Natural killer cell (primary cell): ENCODE results near the gene ADGRB3. TPM values are rescaled to one million over a fixed set of nuclear protein-coding genes. Genes with fewer than 3 reads are reported as not detected.

Source experiments
- ATAC-seq, 3 donors: fragments of 150-1000 bp in 2 of 3; fragments of 200-7000 bp in 1 of 3; cut with Tn5 transposase; 1 replicate in 1 of 3; 2 replicates in 2 of 3; pipeline ENCODE4 v1.10.0; 2021; ENCODE audit warnings: mild to moderate bottlenecking in 2 of 3, moderate library complexity in 2 of 3
- DNase-seq, 2 donors: peaks; one replicate each; pipeline versions ENCODE4 v3.0.0 to v3.0.0-alpha.2; 2013 to 2021; ENCODE audit warnings: mixed read lengths in 1 of 2
- H3K27ac ChIP-seq: one replicate; pipeline ENCODE4 v1.5.1; 2013; ENCODE audit warnings: mild to moderate bottlenecking, low read length
- H3K27me3 ChIP-seq: one replicate; pipeline ENCODE4 v1.6.1; 2013; ENCODE audit warnings: low read length; ENCODE audit not compliant: control insufficient read depth, insufficient read depth
- H3K36me3 ChIP-seq: one replicate; pipeline ENCODE4 v1.6.1; 2013; ENCODE audit warnings: low read length; ENCODE audit not compliant: control insufficient read depth, insufficient read depth
- H3K4me1 ChIP-seq: one replicate; pipeline ENCODE4 v1.6.1; 2013; ENCODE audit warnings: low read length; ENCODE audit not compliant: control insufficient read depth, insufficient read depth
- H3K4me3 ChIP-seq: one replicate; pipeline ENCODE4 v1.5.1; 2013; ENCODE audit warnings: low read length
- H3K9me3 ChIP-seq: one replicate; pipeline ENCODE4 v1.6.1; 2013; ENCODE audit warnings: low read length; ENCODE audit not compliant: control insufficient read depth, insufficient read depth
- H3K27ac Mint-ChIP-seq, 2 donors: one replicate each; pipeline ENCODE4 v1.8.0; 2022; ENCODE audit warnings: mild to moderate bottlenecking in 2 of 2, mixed read lengths in 2 of 2, moderate library complexity in 1 of 2
- H3K27me3 Mint-ChIP-seq, 2 donors: one replicate each; pipeline ENCODE4 v1.8.0; 2022; ENCODE audit warnings: low read depth in 2 of 2, mixed read lengths in 2 of 2
- H3K36me3 Mint-ChIP-seq: one replicate; pipeline ENCODE4 v1.8.0; 2022; ENCODE audit warnings: mixed read lengths
- H3K4me1 Mint-ChIP-seq, 2 donors: one replicate each; pipeline ENCODE4 v1.8.0; 2022; ENCODE audit warnings: mixed read lengths in 2 of 2
- H3K4me3 Mint-ChIP-seq: one replicate; pipeline ENCODE4 v1.8.0; 2022; ENCODE audit warnings: mild to moderate bottlenecking, moderate library complexity, mixed read lengths
- H3K9me3 Mint-ChIP-seq, 2 donors: one replicate each; pipeline ENCODE4 v1.8.0; 2022; ENCODE audit warnings: mixed read lengths in 2 of 2
- CTCF ChIP-seq: fragments of 200-600 bp; IDR thresholded peaks from one replicate; pipeline ENCODE4 v1.8.0; 2022; ENCODE audit warnings: antibody characterized with exemption
- WGBS: methylation state at CpG from one replicate; pipeline ENCODE4 v1.1.7; 2013; ENCODE audit warnings: missing lambda C conversion rate; ENCODE audit not compliant: insufficient coverage; 5-methylcytosine and 5-hydroxymethylcytosine counted together
- intact Hi-C: fragments of 100-400 bp; cut with micrococcal nuclease; formaldehyde crosslinking; loops from one replicate; pipeline ENCODE4 v1.14.2; 2022
- total RNA-seq, 4 donors: library from RNA; stranded (reverse); fragments of 120-200 nt in 1 of 4; gene quantifications; one replicate each; pipeline versions ENCODE4 v1.2.3 to v1.2.4, GENCODE V29; 2013 to 2022

ADGRB3 gene
- total RNA-seq, 3 donors from 2014 or later (not counting 1 experiment from before 2014, with no cell fraction given) = not detected

GRCh38 chr6:69305456-69305855 lies 670.4 kb downstream of the ADGRB3 start:
- no peak for ATAC-seq
- intact Hi-C loops = no loop called here
- Mint-ChIP-seq H3K9me3 (peaks cover 5 to 25% of the 10 kb centered on the region in 2 donors), H3K4me1 (no peaks in the 10 kb centered on the region), H3K27ac (no peak overlapping the region), H3K27me3 (no peaks in the 10 kb centered on the region), H3K4me3 (no peak overlapping the region), H3K36me3 (no peaks in the 10 kb centered on the region)
- no peak for DNase-seq
- Histone ChIP-seq H3K4me3 (no peak overlapping the region), H3K27me3 (no peaks in the 10 kb centered on the region), H3K36me3 (no peaks in the 10 kb centered on the region), H3K9me3 (no peaks in the 10 kb centered on the region), H3K4me1 (no peaks in the 10 kb centered on the region), H3K27ac (no peak overlapping the region)
- no peak for TF ChIP-seq CTCF
- 63% methylated on average over 2 of the region's 2 CpGs for WGBS

DNA sequence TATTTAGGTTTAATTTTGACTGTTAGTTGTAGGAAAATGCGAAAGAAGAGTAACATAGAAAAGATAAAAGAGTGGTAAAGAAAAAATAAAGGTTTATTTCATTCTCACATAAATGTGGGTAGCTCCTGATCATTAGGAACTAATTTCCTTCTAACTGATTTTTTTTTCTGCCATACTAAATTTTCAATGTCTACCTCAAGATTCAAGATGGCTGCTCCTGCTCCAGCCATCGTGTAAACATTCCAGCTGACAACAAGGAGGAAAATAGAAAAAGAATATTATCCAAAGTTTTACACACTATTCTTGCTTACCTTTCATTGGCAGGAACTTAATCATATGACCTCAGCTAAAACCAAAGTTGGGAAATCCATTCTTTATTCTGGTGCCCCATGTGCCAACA lies 673.5 kb downstream of the ADGRB3 start:
- Histone ChIP-seq H3K36me3 (no peaks in the 10 kb centered on the region), H3K27ac (no peak overlapping the region), H3K4me1 (no peaks in the 10 kb centered on the region), H3K4me3 (no peak overlapping the region), H3K27me3 (no peaks in the 10 kb centered on the region), H3K9me3 (no peaks in the 10 kb centered on the region)
- Mint-ChIP-seq H3K4me3 (no peak overlapping the region), H3K36me3 (no peaks in the 10 kb centered on the region), H3K4me1 (no peaks in the 10 kb centered on the region), H3K27me3 (no peaks in the 10 kb centered on the region), H3K27ac (no peak overlapping the region), H3K9me3 (peaks cover 5 to 19% of the 10 kb centered on the region in 2 donors)
- ATAC-seq (no peak), DNase-seq (no peak)
- intact Hi-C loops = no loop called here
- TF ChIP-seq CTCF = no peak
- no CpG with 5 or more reads among the region's 2 CpGs for WGBS

GRCh38 chr6:69311888-69312287 lies 676.8 kb downstream of the ADGRB3 start:
- Mint-ChIP-seq H3K36me3 (no peaks in the 10 kb centered on the region), H3K4me1 (no peaks in the 10 kb centered on the region), H3K9me3 (peaks cover 5 to 17% of the 10 kb centered on the region in 2 donors), H3K27ac (no peak overlapping the region), H3K4me3 (no peak overlapping the region), H3K27me3 (no peaks in the 10 kb centered on the region)
- H3K4me3 ChIP-seq = no peak overlapping the region
- no peak for TF ChIP-seq CTCF
- H3K4me1 ChIP-seq = no peaks in the 10 kb centered on the region
- DNase-seq (no peak), ATAC-seq (no peak)
- H3K27me3 ChIP-seq = no peaks in the 10 kb centered on the region
- WGBS = no CpG with 5 or more reads among the region's 1 CpG
- intact Hi-C loops = no loop called here
- no peaks in the 10 kb centered on the region for H3K36me3 ChIP-seq
- H3K27ac ChIP-seq = no peak overlapping the region
- no peaks in the 10 kb centered on the region for H3K9me3 ChIP-seq

DNA sequence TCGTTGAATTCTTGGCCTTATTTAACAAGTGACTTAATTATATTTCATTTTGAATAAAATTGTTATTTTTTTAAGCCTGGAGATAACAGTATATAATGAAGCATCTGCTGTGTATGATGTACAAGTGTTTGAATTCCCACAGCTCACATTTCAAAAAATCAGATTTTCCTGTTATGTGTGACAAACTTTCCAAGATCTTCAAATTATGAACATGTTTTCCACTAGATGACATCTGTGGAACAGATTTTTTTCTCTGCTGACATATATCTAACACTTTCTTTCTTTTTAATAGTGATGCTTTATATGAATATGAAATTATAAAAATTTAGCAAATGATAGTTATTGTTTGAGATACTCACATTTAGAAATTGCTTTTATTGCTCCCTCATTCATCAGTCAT lies 678.9 kb downstream of the ADGRB3 start:
- no peaks in the 10 kb centered on the region for H3K27me3 ChIP-seq
- DNase-seq (no peak), ATAC-seq (no peak)
- H3K4me3 ChIP-seq = no peak overlapping the region
- Mint-ChIP-seq H3K27me3 (no peaks in the 10 kb centered on the region), H3K4me3 (no peak overlapping the region), H3K9me3 (peaks cover 7 to 12% of the 10 kb centered on the region in 2 donors), H3K27ac (no peak overlapping the region), H3K36me3 (no peaks in the 10 kb centered on the region), H3K4me1 (no peaks in the 10 kb centered on the region)
- no peaks in the 10 kb centered on the region for H3K9me3 ChIP-seq
- no peak overlapping the region for H3K27ac ChIP-seq
- H3K4me1 ChIP-seq = no peaks in the 10 kb centered on the region
- no peak for TF ChIP-seq CTCF
- intact Hi-C loops = no loop called here
- H3K36me3 ChIP-seq = no peaks in the 10 kb centered on the region
- no CpG with 5 or more reads among the region's 1 CpG for WGBS
